Choroid plexus epithelial cell (primary cell): ENCODE results near the gene LRRC36.

Source experiments
- DNase-seq: peaks from one replicate; pipeline ENCODE4 v3.0.0-alpha.2; 2010; ENCODE audit warnings: low read depth
- H3K4me3 ChIP-seq: 2 replicates; pipeline ENCODE4 v1.5.1; 2011; ENCODE audit warnings: low read depth, mild to moderate bottlenecking, control low read depth, low read length, moderate library complexity
- TF ChIP-seq, protein P1 (sequence below): conservative IDR thresholded peaks from 2 replicates; pipeline ENCODE4 v1.5.1; 2011; ENCODE audit warnings: low read depth, mild to moderate bottlenecking, control low read depth, inconsistent platforms, low read length, moderate library complexity

Gene LRRC36, protein sequence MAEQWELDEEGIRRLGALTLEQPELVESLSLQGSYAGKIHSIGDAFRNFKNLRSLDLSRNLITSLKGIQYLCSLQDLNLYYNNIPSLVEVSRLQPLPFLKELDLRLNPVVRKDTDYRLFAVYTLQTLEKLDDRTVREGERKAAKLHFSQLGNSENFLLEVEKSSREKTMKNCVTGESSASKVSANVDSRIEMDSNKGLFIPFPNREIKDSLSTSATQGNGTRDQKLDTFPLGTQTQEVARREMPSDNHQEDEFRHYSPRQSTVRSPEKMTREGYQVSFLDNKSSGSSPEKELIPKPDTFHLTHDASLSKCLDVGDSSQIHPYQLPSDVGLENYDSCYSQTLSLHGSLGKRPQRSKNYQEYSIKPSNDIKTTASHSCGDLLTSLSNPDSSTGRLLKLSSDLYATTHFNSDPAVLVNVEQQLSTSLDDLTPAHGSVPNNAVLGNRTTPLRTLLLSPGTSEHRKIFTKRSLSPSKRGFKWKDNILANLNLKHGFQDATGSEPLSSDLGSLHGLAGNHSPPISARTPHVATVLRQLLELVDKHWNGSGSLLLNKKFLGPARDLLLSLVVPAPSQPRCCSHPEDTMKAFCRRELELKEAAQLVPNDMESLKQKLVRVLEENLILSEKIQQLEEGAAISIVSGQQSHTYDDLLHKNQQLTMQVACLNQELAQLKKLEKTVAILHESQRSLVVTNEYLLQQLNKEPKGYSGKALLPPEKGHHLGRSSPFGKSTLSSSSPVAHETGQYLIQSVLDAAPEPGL

DNA sequence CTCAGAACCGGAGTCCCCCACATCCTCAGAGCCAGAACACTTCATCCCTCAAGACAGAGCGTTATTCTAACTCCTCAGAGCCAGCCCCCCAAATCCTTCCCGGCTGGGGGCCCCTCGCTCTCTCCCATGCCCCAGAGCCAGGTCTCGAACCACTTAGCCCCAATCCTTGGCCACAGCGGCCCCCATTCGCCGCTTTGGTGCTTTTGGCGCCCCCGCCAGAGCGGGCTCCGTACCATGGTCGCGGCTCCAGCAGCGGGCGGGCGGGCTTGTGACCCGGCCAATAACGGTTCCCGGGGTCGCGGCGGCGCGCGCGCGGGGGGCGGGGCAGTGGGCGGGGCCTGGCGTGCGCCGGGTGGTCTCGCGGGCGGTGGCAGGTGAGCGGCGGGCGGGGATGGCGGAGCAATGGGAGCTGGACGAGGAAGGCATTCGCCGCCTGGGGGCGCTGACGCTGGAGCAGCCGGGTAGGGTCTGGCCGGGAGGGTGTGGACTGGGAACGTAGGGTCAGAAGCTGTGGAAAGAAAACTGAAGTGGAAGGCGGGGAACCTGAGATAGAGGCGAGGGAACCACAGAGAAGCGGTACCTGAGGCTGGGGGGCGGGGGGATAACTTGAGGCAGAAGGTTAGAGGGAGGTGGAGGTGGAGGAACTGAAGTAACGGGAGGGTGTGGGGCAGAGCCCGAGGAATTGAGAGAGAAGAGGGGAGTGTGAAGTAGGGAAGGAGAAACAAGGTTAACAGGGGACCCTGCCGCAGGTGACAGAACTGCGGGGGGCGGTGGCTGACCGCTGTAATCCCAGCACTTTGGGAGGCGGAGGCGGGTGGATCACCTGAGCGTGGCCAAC, at the start of gene LRRC36, which contains the start of gene KCTD19:
TSS of gene LRRC36 (plus strand) at position 344 of the 838 bp plus-strand sequence. CDS start at position 392, 48 bp downstream.
TSS of gene KCTD19 (minus strand) at position 270 of the 838 bp plus-strand sequence. CDS start at position 236, 34 bp downstream.
- TF ChIP-seq, protein P1, sequence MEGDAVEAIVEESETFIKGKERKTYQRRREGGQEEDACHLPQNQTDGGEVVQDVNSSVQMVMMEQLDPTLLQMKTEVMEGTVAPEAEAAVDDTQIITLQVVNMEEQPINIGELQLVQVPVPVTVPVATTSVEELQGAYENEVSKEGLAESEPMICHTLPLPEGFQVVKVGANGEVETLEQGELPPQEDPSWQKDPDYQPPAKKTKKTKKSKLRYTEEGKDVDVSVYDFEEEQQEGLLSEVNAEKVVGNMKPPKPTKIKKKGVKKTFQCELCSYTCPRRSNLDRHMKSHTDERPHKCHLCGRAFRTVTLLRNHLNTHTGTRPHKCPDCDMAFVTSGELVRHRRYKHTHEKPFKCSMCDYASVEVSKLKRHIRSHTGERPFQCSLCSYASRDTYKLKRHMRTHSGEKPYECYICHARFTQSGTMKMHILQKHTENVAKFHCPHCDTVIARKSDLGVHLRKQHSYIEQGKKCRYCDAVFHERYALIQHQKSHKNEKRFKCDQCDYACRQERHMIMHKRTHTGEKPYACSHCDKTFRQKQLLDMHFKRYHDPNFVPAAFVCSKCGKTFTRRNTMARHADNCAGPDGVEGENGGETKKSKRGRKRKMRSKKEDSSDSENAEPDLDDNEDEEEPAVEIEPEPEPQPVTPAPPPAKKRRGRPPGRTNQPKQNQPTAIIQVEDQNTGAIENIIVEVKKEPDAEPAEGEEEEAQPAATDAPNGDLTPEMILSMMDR, result peak; percentile 60
- peak; percentile 33 for DNase-seq
- peak within 1 kb of the TSS; percentile 51 for H3K4me3 ChIP-seq

DNA sequence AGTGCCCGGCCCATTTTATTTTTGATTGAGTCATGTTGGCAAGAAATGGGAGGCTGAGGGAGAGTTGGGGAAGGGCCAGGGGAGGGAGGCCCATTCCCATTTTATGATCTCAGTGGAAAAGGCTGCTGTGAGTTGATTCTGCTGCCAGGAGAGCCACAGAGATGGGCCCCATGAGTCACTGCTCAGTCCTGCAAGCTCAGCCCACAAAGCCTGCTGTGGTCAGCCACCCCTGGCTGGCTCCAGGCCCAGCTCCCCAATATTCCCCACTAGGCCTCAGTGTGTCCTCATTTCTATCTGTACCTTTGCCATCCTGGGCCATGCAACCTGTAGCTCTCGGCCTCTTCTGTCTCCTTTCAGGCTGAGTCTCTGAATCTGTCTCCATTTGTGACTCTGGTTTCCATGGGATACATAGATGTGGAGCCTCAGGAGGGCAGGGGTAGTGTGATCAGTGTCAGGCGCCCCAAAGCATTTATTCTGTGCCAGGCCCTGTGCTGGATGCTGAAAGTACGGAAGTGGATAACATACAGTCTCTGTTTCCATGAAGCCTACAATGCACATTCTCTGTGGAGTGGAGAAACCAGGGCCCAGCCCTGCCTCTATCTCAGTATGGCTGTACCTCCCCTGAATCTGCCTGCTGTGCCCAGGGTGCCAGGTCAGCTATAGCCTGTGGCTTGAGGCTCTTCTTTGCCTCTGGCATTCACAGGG, 49.2 kb upstream of the LRRC36 start:
- TF ChIP-seq, protein P1, result no peak
- peak overlapping the region; percentile 53 for H3K4me3 ChIP-seq
- DNase-seq, result peak; percentile 98

DNA sequence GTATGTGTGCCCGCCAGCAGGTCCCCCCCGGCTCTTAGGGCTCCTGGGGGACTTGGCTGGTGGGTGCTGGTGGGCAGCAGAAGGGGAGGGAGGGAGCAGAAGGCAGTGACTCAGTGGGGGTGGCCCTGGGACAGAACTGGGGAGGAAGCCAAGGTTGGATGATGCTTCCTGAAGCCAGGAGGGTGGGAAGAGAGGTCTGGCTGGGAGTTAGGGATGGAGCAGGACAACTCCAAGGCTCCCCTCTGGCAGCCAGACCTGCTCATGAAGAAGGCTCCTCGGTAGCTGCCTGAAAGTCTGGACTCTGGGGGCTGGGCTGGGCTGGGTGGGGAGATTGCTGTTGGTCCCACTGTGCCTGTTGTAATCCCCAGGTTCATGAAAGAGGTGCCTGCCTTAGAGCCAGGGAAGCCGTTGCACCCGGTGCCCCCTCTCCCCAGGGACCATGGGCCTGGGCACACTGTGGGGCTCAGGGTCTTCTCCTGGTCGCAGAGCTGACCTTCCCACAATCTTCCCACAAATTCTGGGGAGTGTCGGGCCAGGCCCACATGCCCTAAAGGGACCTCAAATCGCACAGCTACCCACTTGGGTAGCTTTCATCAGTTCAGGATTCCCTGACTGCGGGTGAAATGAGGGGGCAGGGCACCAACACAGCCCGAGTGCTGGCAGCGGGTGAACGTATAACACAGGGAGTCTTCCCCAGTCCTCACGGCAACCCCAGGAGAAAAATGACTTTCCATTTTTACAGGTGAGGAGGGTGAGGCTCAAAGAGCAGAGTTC, 48.4 kb upstream of the LRRC36 start:
- DNase-seq, result peak; percentile 38
- TF ChIP-seq, protein P1, result no peak
- H3K4me3 ChIP-seq, result peak overlapping the region; percentile 53

DNA sequence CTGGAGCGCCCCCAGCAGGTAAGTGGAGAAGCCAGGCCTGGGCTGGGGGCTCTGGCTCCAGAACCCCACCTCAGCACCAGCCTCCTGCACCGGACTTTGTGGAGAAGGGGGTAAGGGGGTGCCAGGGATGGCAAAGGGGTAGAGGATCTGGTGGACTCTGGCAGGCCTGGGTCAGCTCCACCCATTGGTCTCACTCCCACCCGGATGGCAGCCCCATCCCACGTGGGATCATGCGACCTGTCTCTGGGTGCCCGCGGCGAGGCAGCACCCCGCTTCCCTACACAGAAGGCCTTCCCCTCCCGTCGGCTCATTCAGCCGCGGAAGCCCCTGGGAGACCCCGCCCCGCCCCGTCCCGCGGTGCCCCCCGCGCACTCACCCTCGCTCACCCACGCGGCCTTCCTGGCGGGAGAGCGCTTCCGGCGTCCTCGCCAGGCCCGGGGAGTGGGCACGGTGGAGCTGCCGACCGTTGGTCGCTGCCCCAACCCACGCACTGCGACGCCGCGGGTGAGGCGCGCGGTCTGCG, 47.8 kb upstream of the LRRC36 start:
- H3K4me3 ChIP-seq, result peak overlapping the region; percentile 53
- TF ChIP-seq, protein P1, result peak; percentile 41
- no peak for DNase-seq

DNA sequence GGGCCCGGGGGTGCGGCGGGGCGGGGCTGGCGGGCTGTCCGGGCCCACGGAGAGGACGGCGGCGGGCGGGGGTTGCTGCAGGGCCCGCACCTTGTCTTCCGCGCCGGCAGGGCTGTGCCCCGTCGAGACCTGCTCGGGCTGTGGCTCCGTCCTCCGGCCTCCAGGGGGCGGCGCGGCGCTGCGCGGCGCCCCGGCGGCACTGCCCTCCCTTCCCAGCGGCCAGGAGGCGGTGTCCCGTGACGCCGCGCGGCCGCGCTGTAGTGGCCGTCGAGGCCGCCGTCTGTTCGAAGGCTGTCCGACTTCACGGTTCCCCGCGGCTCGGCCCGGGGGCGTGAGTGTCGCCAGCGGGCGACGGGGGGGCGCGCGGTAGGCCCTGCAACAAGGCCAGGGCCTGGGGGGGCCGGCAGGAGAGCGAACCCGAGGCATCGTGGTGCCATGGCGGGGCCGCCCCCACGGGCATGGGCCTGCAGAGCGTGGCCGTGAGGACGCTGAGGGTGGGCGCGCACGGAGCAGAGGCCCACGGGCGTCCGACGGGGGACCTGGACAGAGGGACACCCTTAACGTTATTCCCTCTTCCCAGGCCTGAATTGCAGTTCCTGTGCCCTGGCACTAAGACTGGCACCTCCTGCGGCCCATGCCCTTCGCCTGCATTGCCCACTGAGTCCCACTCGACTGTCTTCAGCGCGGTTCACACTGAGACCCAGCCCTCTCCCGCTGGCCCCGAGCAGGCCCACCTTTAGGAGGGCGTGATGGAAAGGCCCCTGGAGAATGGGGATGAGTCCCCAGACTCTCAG, 47.1 kb upstream of the LRRC36 start, which contains the start of gene PLEKHG4:
TSS of gene PLEKHG4 (plus strand) at position 237 of the 794 bp plus-strand sequence. CDS start at position 750, 513 bp downstream.
- peak within 1 kb of the TSS; percentile 53 for H3K4me3 ChIP-seq
- TF ChIP-seq, protein P1, result peak; percentile 43
- DNase-seq, result peak; percentile 72
